HT1080 (cell line): ENCODE results near the gene PKHD1. TPM values are rescaled to one million over a fixed set of nuclear protein-coding genes. Genes with fewer than 3 reads are reported as not detected.

ENCODE experiments used
- DNase-seq: peaks from one replicate; pipeline ENCODE4 v3.0.0-alpha.2; 2015; ENCODE audit warnings: low read depth
- total RNA-seq: library from RNA; depleted of rRNA; stranded (reverse); fragments of >200 nt; shearing (Covaris generic); gene quantifications from 2 replicates; pipeline ENCODE4 v1.2.3, GENCODE V29; 2014

PKHD1 gene
- total RNA-seq, 1 experiment from 2014 or later: not detected

GRCh38 chr6:51620971-51621370 is 466.4 kb downstream of the PKHD1 start:
- no peak for DNase-seq

GRCh38 chr6:51619042-51619799 is 468.2 kb downstream of the PKHD1 start:
- DNase-seq: no peak

- no peak for DNase-seq
Observed at GRCh38 chr6:51618563-51618962, 468.9 kb downstream of the PKHD1 start.

- no peak for DNase-seq
Observed at GRCh38 chr6:51617751-51618150, 469.7 kb downstream of the PKHD1 start.

DNA sequence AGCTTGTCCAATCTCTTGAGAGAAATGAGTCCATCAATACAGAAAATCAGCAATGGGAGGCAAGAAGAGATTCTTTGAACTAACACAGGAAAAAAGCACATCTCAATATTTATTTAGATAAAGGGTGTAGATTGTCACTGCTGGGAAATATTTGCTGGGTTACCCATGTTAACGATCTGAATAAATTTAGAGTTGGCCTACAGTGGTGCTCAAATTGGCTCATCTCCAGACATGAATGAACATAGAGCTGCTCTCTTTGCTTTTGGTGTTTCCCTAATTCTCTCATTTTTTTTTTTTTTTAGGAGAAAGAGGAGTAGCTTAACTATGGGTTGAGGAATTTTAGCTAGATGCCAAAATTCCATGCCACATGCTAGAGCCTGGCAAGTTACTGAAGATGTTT is 471.2 kb downstream of the PKHD1 start:
- DNase-seq: no peak

DNA sequence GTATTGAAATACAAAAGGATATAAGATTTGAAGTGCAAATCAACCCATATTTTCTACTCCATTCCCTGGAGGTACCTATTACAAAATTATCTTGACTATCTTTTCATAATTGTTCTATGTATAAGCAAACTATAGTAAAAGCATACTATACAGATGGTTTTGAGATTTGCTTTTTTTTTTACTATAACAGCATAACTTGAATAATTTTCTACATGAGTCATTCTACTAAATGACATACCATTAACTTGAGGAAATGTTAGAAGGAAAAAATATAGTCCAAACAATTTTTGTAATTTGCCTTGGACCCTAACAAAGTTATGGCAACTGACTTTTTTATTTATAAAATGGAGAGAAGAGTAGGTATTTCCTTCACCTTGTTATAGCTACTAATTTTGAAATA is 472.7 kb downstream of the PKHD1 start:
- DNase-seq: no peak

DNA sequence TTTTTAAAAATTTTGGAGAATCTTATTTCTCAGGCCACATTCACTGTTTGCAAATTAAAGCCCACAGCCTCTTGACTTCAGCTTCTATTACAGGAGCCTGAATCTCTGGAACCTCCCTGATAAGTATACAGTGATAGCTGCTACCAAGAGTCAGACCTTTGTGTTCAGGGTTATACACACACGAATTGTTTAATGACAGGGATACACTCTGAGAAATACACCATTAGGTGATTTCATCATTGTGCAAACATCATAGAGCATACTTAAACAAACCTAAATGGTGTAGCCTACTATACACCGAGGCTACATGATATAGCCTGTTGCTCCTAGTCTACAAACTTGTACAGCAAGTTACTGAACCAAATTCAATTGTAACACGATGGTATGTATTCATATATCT is 473.9 kb downstream of the PKHD1 start:
- no peak for DNase-seq

DNA sequence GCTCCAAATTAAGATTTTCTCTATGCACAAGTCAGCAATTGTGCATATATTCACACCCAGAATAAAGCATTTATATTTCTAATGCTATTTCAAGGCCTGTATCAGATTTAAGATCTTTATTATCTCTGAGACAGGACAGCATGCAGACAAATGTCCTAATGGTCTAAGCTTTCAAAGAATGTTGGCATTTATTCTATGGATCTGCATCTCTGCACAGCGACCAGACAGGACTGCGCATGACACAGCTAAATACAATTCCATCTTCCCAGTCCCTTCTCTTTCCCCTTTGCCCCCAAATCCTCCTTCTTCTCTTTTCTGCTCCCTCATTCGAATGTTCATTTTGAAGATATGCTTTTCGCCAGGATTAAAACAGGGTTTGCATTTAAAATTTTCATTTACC is 478.5 kb downstream of the PKHD1 start:
- DNase-seq: no peak

DNA sequence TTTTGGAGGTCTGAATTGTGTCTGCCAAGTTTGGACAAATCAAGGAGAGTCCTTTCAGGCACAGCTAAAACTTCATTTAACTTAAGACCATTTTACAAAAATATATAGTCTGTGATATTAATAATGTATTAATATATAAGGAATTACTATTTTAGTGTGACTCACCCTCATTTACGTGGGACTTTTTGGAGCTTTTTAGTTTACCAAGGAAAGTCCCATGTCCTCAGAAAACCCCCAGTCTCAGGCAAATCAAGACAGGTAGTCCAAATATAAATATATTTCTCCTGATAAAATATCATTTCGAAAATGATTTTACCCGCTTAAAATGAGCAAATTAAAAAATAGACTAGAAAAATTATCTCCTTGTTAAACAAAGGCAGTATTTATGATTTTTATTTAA is 479.0 kb downstream of the PKHD1 start:
- DNase-seq: no peak

GRCh38 chr6:51600514-51600913 is 486.9 kb downstream of the PKHD1 start:
- DNase-seq: no peak

- no peak for DNase-seq
Observed at GRCh38 chr6:51598171-51598570, 489.2 kb downstream of the PKHD1 start.

DNA sequence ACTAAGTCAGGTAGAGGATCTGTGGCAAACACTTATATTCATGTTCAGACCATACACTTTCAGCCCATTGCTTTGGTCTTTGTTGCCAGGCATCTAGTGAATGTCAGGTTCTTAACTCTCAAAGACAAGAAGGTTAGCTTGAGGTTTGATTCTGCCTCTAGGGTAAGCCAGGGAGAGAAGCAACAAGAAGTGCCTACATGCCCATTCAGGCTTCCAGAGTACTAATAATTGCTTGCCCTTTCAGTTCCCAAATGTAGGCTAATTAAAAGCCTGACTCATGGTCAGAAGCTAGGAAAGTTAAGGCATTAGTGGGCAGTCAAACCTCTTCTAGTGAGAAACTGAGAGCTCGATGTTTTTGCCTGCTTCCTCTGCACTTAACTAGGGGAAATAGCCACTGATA is 492.4 kb downstream of the PKHD1 start:
- no peak for DNase-seq

DNA sequence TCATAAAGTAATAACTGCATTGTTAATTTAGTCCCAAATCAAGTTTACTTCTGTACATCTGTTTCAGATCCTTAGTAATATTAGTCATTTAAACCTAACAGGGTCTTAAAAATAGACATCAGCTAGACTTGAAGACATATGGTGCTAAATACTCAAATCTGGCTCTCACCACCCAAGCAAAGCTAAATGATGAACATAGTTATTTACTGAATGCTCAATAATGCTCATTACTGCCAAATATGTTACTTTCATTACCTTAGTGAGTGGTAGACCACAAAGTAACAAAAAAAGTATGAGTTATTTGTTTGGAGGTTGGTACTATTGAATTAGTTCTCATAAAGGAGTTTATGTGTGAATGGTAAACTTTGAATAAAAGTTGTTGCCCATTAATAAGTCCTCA is 502.1 kb downstream of the PKHD1 start:
- no peak for DNase-seq

DNA sequence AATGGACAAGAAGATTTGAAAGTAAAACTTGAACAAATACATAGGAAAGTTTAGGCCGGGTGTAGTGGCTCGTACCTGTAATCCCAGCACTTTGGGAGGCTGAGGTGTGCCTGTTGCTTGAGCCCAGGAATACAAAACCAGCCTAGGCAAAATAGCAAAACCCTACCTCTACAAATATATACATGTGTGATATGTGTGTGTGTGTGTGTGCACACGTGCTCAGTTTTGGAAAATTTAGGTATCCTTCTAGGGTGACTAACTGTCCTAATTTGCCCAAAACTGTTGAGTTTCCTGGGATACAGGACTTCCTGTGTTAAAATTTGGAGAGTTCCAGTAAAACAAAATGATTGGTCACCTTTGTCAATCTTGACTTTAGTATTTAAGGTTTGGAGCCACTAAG is 503.2 kb downstream of the PKHD1 start:
- DNase-seq: no peak

DNA sequence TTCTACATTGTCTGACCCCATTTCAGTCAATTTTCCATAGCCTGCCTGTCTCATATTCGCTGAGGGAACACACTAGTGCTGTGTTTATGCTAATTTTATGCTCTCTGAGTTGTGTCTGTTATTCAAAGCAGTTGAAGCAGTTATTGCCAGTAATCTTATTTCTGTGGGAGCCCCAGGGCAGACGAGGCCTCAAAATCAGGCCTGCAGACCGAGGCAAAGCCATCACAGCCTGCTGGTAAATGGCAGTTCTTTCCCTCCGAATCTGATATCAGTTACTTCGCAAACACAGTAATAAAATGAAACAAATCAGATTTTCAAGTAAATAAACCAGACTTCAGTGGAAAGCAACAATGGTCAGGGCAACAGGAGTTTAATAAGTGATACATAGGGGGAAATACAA is 508.4 kb downstream of the PKHD1 start:
- no peak for DNase-seq

- DNase-seq: no peak
Observed at GRCh38 chr6:51578362-51578761, 509.1 kb downstream of the PKHD1 start.

- DNase-seq: no peak
Observed at GRCh38 chr6:51574040-51574439, 513.4 kb downstream of the PKHD1 start.

- no peak for DNase-seq
Observed at GRCh38 chr6:51571168-51571567, 516.2 kb downstream of the PKHD1 start.

DNA sequence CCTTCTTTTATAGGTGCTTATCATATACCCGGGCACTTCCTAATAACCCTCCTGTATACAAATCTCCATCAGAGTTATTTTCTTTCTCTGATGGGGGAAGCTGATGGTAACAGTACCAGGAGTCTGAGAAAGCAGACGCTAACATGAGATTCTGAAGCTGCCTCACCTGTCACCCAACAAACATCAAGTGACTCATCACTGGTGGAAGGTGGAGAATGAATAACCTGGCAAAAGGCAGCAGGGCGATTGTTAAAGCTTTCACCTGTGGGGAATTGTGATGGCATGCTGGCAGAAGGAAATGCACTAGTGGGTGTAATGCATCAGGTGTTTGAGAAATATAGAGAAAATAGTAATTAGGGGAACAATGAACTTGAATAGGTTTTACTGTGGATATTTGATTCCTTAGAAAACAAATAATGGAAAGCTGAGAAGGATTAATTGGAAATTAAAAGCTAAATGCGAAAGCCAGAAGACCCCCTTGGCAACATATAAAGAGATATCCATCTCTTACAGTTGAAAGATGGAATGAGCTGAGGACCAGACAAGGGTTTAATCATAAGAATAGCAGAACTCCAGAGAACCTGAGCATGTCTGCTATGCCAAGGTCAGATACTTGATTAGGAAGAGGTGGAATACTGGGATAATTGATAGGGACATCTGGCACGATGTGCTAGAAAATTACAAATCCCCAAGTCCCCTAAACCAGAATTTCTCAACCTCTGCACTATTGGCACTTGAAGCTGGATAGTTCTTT is 517.1 kb downstream of the PKHD1 start:
- no peak for DNase-seq

GRCh38 chr6:51569594-51569993 is 517.8 kb downstream of the PKHD1 start:
- DNase-seq: no peak

- DNase-seq: peak; percentile 25
Observed at GRCh38 chr6:51568771-51569170, 518.6 kb downstream of the PKHD1 start.

DNA sequence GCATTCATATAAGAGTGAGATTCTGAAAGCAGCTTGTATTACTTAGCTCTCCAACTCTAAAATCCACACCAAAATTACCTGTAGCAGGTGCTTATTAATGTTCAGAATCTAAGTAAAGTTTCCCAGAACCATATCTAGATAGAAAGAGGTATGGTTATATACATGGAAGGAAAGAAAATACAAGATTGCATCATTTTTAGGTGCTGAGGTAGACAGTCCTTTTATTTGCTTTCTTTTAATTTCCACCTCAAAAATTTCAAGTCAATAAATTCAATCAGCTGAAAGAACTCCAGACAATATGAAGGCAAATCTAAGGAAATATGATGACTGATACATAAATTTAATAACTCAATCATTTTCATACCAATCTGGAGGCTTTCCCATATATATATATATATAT is 521.9 kb downstream of the PKHD1 start:
- DNase-seq: no peak
